OCI-LY3 (cell line): Measurements from ENCODE around the gene INTS6.

ENCODE experiments used
- CTCF ChIP-seq: fragments of 200-600, 300-600 bp; sonication (generic); IDR thresholded peaks from 2 replicates; pipeline ENCODE4 v1.5.1; 2014; ENCODE audit warnings: antibody characterized with exemption, low read length, low read depth
- EZH2phosphoT487 ChIP-seq: fragments of 200-600 bp; shearing (Covaris generic); IDR thresholded peaks from 2 replicates; pipeline ENCODE4 v1.6.1; 2018; ENCODE audit warnings: antibody characterized with exemption, mixed run types, low read depth

GRCh38 chr13:51347099-51347498, 105.7 kb downstream of the INTS6 start:
- TF ChIP-seq CTCF = no peak
- no peak for TF ChIP-seq EZH2phosphoT487
